ENCODE measurements around the gene NNMT. TPM values are rescaled to one million over a fixed set of nuclear protein-coding genes. Genes with fewer than 3 reads are reported as not detected.

The NNMT gene
- polyA plus RNA-seq, 1 donor (not counting 4 experiments of a cell fraction or from before 2014, with no cell fraction given), result 0.13 TPM

GRCh38 chr11:114273890-114274635 is 22.1 kb upstream of the NNMT start:
- Histone ChIP-seq H2AFZ (ENCODE audit: control insufficient read depth, low read length) (no peak overlapping the region), H3K9ac (ENCODE audit: control insufficient read depth, extremely low read depth, insufficient read depth, low read length) (no peak overlapping the region), H3K27me3 (ENCODE audit: control insufficient read depth, extremely low read depth, insufficient read depth, low read length) (no peaks in the 10 kb centered on the region), H3K4me3 (ENCODE audit: control insufficient read depth in 2 of 3, extremely low read depth in 1 of 3, insufficient read depth in 2 of 3, low read depth in 1 of 3, low read length in 3 of 3) (no peak overlapping the region), H4K20me1 (ENCODE audit: control insufficient read depth, extremely low read depth, insufficient read depth, low read length) (no peaks in the 10 kb centered on the region), H3K4me2 (ENCODE audit: control insufficient read depth, extremely low read depth, insufficient read depth, low read depth, low read length) (no peak overlapping the region), H3K9me1 (ENCODE audit: control insufficient read depth, extremely low read depth, insufficient read depth, low read length) (no peaks in the 10 kb centered on the region), H3K36me3 (ENCODE audit: control insufficient read depth in 2 of 2, extremely low read depth in 1 of 2, insufficient read depth in 2 of 2, low read length in 2 of 2) (no peaks in the 10 kb centered on the region), H3K9me3 (ENCODE audit: control insufficient read depth, low read depth, low read length) (no peaks in the 10 kb centered on the region), H3K27ac (ENCODE audit: control insufficient read depth, insufficient read depth, low read length) (no peak overlapping the region), H3K79me2 (ENCODE audit: control insufficient read depth, insufficient read depth, low read length) (no peaks in the 10 kb centered on the region), H3K4me1 (ENCODE audit: control insufficient read depth, extremely low read depth, insufficient read depth, low read length) (no peaks in the 10 kb centered on the region)
- DNase-seq (ENCODE audit: low read depth, low spot score) (no peak), FAIRE-seq (no peak)
- TF ChIP-seq CTCF (optimal IDR thresholded peaks at IDR 0.05 in 1 of 3, IDR thresholded peaks at IDR 0.05 in 1 of 3, conservative IDR thresholded peaks at IDR 0.05 in 1 of 3; ENCODE audit: extremely low read depth in 1 of 3, insufficient read depth in 2 of 3, low read length in 3 of 3) (no peak), EZH2 (IDR thresholded peaks at IDR 0.05; ENCODE audit: low read length) (no peak)
- dilution Hi-C loops (cut with MboI; ENCODE audit: extremely low pct_ligation_motif_present, low sequenced_read_pairs), result loop anchor here (25.0 kb wide), 1 partner anchor 237 kb away; no protein-coding TSS in a partner anchor

GRCh38 chr11:114274637-114275036 is 21.6 kb upstream of the NNMT start:
- dilution Hi-C loops (cut with MboI; ENCODE audit: extremely low pct_ligation_motif_present, low sequenced_read_pairs), result loop anchor here (25.0 kb wide), 1 partner anchor 237 kb away; no protein-coding TSS in a partner anchor
- Histone ChIP-seq H3K36me3 (ENCODE audit: control insufficient read depth in 2 of 2, extremely low read depth in 1 of 2, insufficient read depth in 2 of 2, low read length in 2 of 2) (no peaks in the 10 kb centered on the region), H3K4me1 (ENCODE audit: control insufficient read depth, extremely low read depth, insufficient read depth, low read length) (no peaks in the 10 kb centered on the region), H3K9me1 (ENCODE audit: control insufficient read depth, extremely low read depth, insufficient read depth, low read length) (no peaks in the 10 kb centered on the region), H3K4me3 (ENCODE audit: control insufficient read depth in 2 of 3, extremely low read depth in 1 of 3, insufficient read depth in 2 of 3, low read depth in 1 of 3, low read length in 3 of 3) (no peak overlapping the region), H3K27me3 (ENCODE audit: control insufficient read depth, extremely low read depth, insufficient read depth, low read length) (no peaks in the 10 kb centered on the region), H4K20me1 (ENCODE audit: control insufficient read depth, extremely low read depth, insufficient read depth, low read length) (no peaks in the 10 kb centered on the region), H3K4me2 (ENCODE audit: control insufficient read depth, extremely low read depth, insufficient read depth, low read depth, low read length) (no peak overlapping the region), H3K79me2 (ENCODE audit: control insufficient read depth, insufficient read depth, low read length) (no peaks in the 10 kb centered on the region), H2AFZ (ENCODE audit: control insufficient read depth, low read length) (no peak overlapping the region), H3K9me3 (ENCODE audit: control insufficient read depth, low read depth, low read length) (no peaks in the 10 kb centered on the region), H3K27ac (ENCODE audit: control insufficient read depth, insufficient read depth, low read length) (no peak overlapping the region), H3K9ac (ENCODE audit: control insufficient read depth, extremely low read depth, insufficient read depth, low read length) (no peak overlapping the region)
- DNase-seq (ENCODE audit: low read depth, low spot score) (no peak), FAIRE-seq (no peak)
- TF ChIP-seq CTCF (optimal IDR thresholded peaks at IDR 0.05 in 1 of 3, IDR thresholded peaks at IDR 0.05 in 1 of 3, conservative IDR thresholded peaks at IDR 0.05 in 1 of 3; ENCODE audit: extremely low read depth in 1 of 3, insufficient read depth in 2 of 3, low read length in 3 of 3), result no peak
- no peak for TF ChIP-seq EZH2 (IDR thresholded peaks at IDR 0.05; ENCODE audit: low read length)

Measured in keratinocyte (primary cell).